OCI-LY3 (cell line): ENCODE results near the gene STXBP4.

ENCODE experiments used
- EZH2phosphoT487 ChIP-seq: fragments of 200-600 bp; shearing (Covaris generic); IDR thresholded peaks from 2 replicates; pipeline ENCODE4 v1.6.1; 2018; ENCODE audit warnings: antibody characterized with exemption, mixed run types, low read depth
- TF ChIP-seq, protein P1 (sequence below): fragments of 200-600, 300-600 bp; sonication (generic); IDR thresholded peaks from 2 replicates; pipeline ENCODE4 v1.5.1; 2014; ENCODE audit warnings: antibody characterized with exemption, low read length, low read depth

DNA sequence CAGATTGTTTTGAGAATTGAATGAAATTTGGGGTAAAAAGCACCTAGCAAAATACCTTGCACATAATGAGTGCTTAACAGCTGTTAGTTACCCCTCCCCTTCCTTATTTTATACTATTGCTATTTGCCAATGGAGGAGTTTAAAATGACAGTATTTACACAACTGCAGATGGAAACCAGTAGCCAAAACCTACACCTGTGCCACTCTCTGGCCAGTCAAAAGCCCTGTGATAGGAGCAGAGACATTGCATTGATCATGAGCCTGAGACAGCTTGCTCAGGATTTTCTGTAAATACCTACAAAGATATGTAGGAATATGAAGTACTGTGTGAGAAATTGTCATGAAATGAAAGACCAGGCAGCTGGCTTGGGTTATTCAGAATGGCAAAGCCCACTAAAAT, 180.9 kb downstream of the STXBP4 start:
- TF ChIP-seq, protein P1, sequence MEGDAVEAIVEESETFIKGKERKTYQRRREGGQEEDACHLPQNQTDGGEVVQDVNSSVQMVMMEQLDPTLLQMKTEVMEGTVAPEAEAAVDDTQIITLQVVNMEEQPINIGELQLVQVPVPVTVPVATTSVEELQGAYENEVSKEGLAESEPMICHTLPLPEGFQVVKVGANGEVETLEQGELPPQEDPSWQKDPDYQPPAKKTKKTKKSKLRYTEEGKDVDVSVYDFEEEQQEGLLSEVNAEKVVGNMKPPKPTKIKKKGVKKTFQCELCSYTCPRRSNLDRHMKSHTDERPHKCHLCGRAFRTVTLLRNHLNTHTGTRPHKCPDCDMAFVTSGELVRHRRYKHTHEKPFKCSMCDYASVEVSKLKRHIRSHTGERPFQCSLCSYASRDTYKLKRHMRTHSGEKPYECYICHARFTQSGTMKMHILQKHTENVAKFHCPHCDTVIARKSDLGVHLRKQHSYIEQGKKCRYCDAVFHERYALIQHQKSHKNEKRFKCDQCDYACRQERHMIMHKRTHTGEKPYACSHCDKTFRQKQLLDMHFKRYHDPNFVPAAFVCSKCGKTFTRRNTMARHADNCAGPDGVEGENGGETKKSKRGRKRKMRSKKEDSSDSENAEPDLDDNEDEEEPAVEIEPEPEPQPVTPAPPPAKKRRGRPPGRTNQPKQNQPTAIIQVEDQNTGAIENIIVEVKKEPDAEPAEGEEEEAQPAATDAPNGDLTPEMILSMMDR: no peak
- no peak for TF ChIP-seq EZH2phosphoT487
